H1 (cell line): Measurements from ENCODE around the gene FAM83C. TPM values are rescaled to one million over a fixed set of nuclear protein-coding genes. Genes with fewer than 3 reads are reported as not detected.

Source experiments
- KDM4A ChIP-seq: IDR thresholded peaks from one replicate; pipeline ENCODE4 v1.7.1; 2012; ENCODE audit warnings: low read depth, mild to moderate bottlenecking, moderate library complexity, low read length, inconsistent platforms; ENCODE audit not compliant: severe bottlenecking
- NRF1 ChIP-seq: IDR thresholded peaks from 2 replicates; pipeline ENCODE4 v1.6.1; 2011; ENCODE audit warnings: mild to moderate bottlenecking, low read depth, low read length, improper control_type of control experiment
- RAD21 ChIP-seq, 2 experiments: IDR thresholded peaks in 1 of 2; conservative IDR thresholded peaks in 1 of 2; 2 replicates each; pipeline ENCODE4 v1.6.1; 2011; ENCODE audit warnings: low read depth in 2 of 2, low read length in 2 of 2, improper control_type of control experiment in 1 of 2, inconsistent platforms in 1 of 2, mild to moderate bottlenecking in 1 of 2, moderate library complexity in 1 of 2
- polyA plus RNA-seq, 7 experiments: library from polyadenylated mRNA; depleted of rRNA in 3 of 7; stranded (reverse) in 5 of 7; unstranded in 2 of 7; fragments of >200 nt in 5 of 7; fragments of 200-250 nt in 2 of 7; gene quantifications; 1 replicate in 5 of 7; 2 replicates in 1 of 7; 4 replicates in 1 of 7; pipeline versions ENCODE4 v1.2.1 to v1.2.3, GENCODE V29; 2011 to 2013; ENCODE audit warnings: missing spikeins in 2 of 7, mixed read lengths in 2 of 7
- total RNA-seq: library from RNA; stranded (reverse); fragmentation: NEBNext Ultra II Directional; extraction: Animal tissue kit (Norgen Biotek cat#: 25700); gene quantifications from 2 replicates; pipeline ENCODE4 v1.2.1, GENCODE V29; 2021
- TF ChIP-seq, protein P1 (sequence below): IDR thresholded peaks from 2 replicates; pipeline ENCODE4 v1.6.1; 2012; ENCODE audit warnings: low read length, inconsistent platforms

FAM83C gene
- total and polyA plus RNA-seq, 2 of the 8 experiments (the other 6 are each of a cell fraction or from before 2014, with no cell fraction given): not detected

DNA sequence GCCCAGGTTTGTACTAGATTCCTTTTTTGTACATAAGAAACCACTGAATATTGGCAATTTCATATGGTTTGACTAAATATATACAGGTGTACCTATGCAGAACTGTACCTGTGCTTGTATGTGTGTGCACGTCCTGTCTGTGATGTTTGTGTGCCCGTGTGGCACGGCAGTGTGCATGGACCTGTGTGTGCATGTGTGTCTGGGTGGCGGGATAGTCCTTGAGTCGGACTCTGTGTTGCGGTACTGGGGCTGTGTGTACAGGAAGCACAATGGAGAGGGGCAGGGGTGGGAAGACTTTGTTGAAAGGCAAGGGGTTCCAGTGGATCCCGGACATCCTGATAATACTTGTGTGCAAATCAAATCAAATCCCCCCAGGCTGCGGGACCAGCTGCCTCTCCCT lies 3.4 kb upstream of the FAM83C start (continued):
- no peak for TF ChIP-seq KDM4A
- TF ChIP-seq, protein P1, sequence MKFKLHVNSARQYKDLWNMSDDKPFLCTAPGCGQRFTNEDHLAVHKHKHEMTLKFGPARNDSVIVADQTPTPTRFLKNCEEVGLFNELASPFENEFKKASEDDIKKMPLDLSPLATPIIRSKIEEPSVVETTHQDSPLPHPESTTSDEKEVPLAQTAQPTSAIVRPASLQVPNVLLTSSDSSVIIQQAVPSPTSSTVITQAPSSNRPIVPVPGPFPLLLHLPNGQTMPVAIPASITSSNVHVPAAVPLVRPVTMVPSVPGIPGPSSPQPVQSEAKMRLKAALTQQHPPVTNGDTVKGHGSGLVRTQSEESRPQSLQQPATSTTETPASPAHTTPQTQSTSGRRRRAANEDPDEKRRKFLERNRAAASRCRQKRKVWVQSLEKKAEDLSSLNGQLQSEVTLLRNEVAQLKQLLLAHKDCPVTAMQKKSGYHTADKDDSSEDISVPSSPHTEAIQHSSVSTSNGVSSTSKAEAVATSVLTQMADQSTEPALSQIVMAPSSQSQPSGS: no peak
- TF ChIP-seq RAD21 (IDR thresholded peaks at IDR 0.05 in 1 of 2, conservative IDR thresholded peaks at IDR 0.05 in 1 of 2; ENCODE audit: low read depth in 2 of 2, low read length in 2 of 2): no peak
- TF ChIP-seq NRF1: no peak
